NCI-H2196 (cell line): Measurements from ENCODE around the gene SNPH.
"Not testable (repeated sequence)": the region's sequence is repeated elsewhere in the genome, so short reads cannot be mapped to it uniquely, and the experiment has no call there.

ENCODE experiments used
- DNase-seq: peaks from one replicate; lab custom pipeline; 2025; ENCODE audit not compliant: unreplicated experiment; lab: John Stamatoyannopoulos, UW

Gene SNPH

DNA sequence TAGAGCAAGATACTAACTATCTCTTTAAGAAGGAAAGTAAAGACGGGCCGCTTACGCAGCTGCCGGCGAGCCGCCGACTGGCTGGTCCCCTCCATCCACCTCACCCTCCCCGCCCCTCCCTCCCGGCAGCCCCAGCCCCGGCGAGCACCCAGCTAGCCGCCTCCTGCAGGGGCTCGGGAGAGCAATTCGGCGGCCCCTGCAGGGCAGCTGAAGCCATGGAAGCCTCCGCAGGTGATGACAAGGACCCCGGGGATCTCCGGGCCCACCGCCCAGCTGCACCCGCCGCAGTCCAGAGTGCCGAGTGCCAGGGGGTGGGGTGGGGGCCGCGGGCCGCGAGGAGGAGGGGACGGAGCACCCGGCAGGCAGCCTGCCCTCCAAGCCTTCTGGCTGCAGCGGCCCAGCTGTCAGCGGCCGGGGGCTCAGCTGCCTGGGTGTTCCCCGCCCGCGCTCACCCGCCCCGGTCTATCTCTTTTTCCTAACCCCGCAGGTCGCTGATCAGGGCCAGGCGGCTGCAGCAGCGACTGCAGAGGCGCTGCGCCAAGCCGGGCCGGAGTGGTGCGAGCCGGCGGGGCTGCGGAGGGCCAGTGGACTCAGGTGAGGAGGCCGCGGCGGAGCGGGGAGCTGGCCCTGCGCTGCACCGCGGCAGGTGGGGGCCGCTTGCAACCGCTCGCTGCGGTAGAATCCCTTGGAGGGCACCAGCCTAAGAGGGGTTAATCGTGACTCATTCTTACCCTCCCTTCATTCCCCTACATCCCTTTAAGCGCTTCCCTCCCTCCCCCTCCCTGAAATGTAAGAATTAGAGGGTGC is at the start of gene SNPH:
Gene SNPH, plus strand, starts transcription at position 128 of the 807 bp plus-strand sequence. CDS start 29,946 bp downstream, outside the sequence.
- DNase-seq = peak; percentile 54

- not testable (repeated sequence) for DNase-seq
Measured at GRCh38 chr20:1216527-1217427, 49.3 kb upstream of the SNPH start.

- DNase-seq = not testable (repeated sequence)
Measured at GRCh38 chr20:1222750-1223149, 43.3 kb upstream of the SNPH start.

DNA sequence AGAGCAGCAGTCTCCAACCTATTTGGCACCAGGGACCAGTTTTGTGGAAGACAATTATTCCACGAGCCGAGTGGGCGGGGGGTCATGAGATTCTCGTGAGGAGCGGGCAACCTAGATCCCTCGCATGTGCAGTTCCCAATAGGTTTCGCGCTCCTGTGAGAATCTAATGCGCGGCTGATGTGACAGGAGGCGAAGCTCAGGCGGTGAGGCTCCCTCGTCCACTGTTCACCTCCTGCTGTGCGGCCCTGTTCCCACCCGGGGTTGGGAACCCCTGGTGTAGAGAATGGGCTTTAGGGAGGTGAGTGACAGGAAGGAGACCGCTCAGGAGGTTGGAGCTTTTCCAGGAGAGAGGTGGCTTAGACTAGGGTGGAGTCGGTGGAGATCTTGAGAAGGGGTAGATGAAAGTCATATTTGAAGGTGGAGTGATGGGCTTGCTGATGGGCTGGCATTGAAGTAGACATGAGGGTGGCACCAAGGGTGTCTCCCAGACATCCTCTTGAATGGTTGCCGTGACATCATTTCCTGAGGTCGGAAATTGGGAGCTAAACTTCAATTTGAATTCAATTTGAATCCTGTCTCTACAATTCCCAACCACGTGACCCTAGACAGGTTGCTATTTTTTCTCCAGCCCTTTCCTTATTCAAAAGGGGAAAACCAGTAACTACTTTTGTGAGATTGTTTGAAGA is 41.7 kb upstream of the SNPH start:
- no peak for DNase-seq

DNA sequence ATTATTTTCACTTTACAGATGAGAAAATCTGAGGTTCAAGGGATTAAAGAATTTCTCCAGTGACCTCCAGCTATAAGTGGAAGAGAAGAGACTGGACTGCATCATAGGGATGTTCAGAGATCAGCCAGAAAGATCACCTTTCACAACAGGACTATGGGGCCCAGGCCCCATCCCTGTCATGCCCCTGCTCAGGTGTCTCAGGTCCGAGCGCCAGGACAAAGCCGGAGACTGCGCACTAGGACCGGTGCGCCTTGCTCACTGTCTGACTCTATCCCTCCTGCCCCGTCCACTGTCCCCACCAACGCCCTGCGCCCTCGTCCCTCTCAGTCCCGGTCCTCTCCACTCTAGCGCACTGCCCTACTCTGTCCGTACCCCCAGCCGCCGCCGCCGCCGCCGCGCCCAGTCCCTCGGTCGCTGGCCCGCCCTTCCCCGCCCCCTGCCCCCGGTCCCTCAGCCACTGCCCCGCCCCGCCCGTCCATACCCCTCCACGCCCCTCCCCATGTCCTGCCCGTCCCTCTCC is 40.8 kb upstream of the SNPH start:
- DNase-seq = peak; percentile 63

GRCh38 chr20:1225783-1226654 is 40.1 kb upstream of the SNPH start, which contains the start of gene RAD21L1:
Gene RAD21L1 (plus strand): TSS chr20:1226044. CDS start chr20:1228454, 2,410 bp downstream.
- peak; percentile 71 for DNase-seq

- DNase-seq = no peak
Measured at GRCh38 chr20:1229541-1229940, 36.6 kb upstream of the SNPH start.

GRCh38 chr20:1232286-1233111 is 33.6 kb upstream of the SNPH start:
- DNase-seq = no peak

DNA sequence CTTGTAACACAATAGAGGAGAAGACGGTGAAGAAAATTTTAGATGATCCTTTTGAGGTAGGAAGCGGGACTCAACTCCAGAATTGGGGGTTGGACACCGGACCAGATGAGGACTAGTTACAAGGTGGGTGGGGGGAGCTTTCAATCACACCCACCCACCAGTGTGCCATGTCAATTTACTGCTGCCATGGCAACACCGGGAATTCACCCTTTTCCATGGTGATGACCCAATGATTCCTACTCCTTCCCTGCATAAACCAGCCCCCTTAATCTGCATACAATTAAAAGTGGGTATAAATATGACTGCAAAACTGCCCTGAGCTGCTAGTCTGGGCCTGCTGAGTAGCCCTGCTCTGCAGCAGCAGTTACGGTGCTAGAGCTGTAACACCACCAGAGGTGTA is 25.5 kb upstream of the SNPH start:
- no peak for DNase-seq

GRCh38 chr20:1241456-1241855 is 24.6 kb upstream of the SNPH start:
- DNase-seq = no peak

DNA sequence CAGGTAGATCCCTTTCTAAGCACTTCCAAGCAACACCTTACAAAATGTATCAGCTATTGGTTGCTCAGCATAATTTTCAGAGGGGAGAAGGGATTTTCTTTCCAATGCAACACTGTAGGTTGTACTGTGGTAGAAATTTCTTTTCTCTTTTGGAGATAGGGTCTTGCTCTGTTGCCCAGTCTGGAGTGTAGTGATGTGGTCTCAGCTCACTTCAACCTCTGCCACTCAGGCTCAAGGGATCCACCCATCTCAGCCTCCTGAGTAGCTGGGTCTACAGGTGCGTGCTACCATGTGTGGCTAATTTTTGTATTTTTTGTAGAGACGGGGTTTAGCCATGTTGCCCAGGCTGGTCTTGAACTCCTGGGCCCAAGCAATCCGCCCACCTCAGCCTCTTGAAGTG is 24.0 kb upstream of the SNPH start:
- DNase-seq = no peak

- DNase-seq = no peak
Measured at GRCh38 chr20:1242530-1242929, 23.6 kb upstream of the SNPH start.

GRCh38 chr20:1245578-1245977 is 20.5 kb upstream of the SNPH start:
- no peak for DNase-seq

DNA sequence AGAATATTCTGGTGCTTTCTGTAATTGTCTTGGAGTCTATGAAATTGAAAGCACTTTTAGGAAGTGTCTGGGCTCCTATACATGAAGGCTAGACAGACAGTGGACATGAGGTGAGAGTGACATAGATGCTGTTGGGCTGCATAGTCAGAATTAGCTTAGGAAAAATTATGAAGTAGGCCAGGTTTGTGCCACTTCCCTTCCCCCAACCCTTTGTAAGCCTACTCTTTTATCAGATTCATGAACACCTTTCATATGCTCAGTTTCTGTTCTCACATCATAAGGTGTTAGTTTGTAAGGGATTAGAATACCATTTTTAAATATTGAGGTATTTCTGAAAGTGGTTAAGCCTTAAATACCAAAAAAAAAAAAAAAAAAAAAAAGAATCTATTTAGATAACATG is 18.4 kb upstream of the SNPH start:
- no peak for DNase-seq

- not testable (repeated sequence) for DNase-seq
Measured at GRCh38 chr20:1250282-1250681, 15.8 kb upstream of the SNPH start.

GRCh38 chr20:1252416-1252815 is 13.7 kb upstream of the SNPH start:
- DNase-seq = no peak

DNA sequence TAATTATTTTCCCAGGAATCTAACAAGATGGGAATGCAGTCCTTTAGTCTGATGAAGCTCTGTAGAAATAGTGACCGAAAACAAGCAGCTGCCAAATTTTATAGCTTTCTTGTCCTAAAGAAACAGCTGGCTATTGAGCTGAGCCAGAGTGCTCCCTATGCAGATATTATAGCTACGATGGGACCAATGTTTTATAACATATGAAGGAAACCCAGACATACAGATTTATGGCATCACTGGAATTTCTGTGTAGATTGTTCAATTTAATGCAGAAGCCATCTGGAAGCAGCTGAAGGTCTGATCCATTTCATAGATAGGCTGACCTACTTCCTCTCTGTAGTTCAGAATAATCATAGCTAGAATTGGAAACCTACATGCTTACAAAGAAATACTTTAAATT is 11.8 kb upstream of the SNPH start:
- DNase-seq = no peak

DNA sequence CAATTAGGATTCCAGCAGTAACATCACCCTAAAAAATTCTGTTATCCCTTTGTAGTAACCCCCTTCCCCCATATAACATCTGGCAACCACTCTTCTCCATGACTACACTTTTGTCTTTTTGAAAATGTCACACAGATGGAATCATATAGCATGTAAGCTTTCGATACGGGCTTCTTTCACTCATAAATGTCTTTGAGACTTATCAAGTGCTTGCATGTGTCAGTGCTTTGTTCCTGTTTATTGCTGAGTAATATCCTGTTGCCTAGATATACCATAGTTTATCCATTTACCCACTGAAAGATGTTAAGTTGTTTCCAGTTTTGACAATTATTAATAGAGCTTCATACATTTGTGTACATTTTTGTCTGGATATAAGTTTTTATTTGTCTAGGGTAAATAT is 10.4 kb upstream of the SNPH start:
- no peak for DNase-seq

GRCh38 chr20:1263853-1264252 is 2.2 kb upstream of the SNPH start:
- no peak for DNase-seq
